ENCODE results near the gene IL12RB1. TPM values are rescaled to one million over a fixed set of nuclear protein-coding genes. Genes with fewer than 3 reads are reported as not detected.

The IL12RB1 gene
- total RNA-seq, 4 donors from 2014 or later, result 0.49 to 4.8 (median 2.2) TPM

GRCh38 chr19:18009412-18010066 lies 77.2 kb downstream of the IL12RB1 start:
- TF ChIP-seq CTCF (IDR thresholded peaks at IDR 0.05; ENCODE audit: low read depth), result no peak

Other genes with a start within 250 kb of the IL12RB1 start
- 1 to 10 TPM; 2.3 to 5.1 (median 3.9) TPM for gene JAK3, start 239.0 kb downstream of the IL12RB1 start, total RNA-seq
- 1,000 to 10,000 TPM; 1,051 to 1,626 (median 1,352) TPM for gene RPL18A, start 227.0 kb downstream of the IL12RB1 start, total RNA-seq
- gene SLC5A5, start 215.0 kb downstream of the IL12RB1 start, total RNA-seq, result not detected
- 10 to 100 TPM; 33.4 to 54.3 (median 42.7) TPM for gene CCDC124, start 153.9 kb downstream of the IL12RB1 start, total RNA-seq
- not detected for gene KCNN1, start 119.8 kb downstream of the IL12RB1 start, total RNA-seq
- 100 to 1,000 TPM in 2 of 4 donors, 10 to 100 TPM in 2; 38.5 to 140 (median 84.0) TPM for gene ARRDC2, start 78.8 kb downstream of the IL12RB1 start, total RNA-seq
- 10 to 100 TPM in 1 of 4 donors, 1 to 10 TPM in 3; 5.1 to 12.2 (median 6.8) TPM for gene MAST3, start 10.8 kb upstream of the IL12RB1 start, total RNA-seq
- 1 to 10 TPM; 4.7 to 10.0 (median 7.0) TPM for gene PIK3R2, start 66.2 kb upstream of the IL12RB1 start, total RNA-seq
- gene IFI30, start 86.9 kb upstream of the IL12RB1 start, total RNA-seq, result 100 to 1,000 TPM in 2 of 4 donors, 10 to 100 TPM in 2; 47.8 to 934 (median 110) TPM
- gene MPV17L2, start 106.3 kb upstream of the IL12RB1 start, total RNA-seq, result 10 to 100 TPM; 11.3 to 15.8 (median 13.8) TPM
- gene RAB3A, start 117.1 kb upstream of the IL12RB1 start, total RNA-seq, result under 1 TPM in 1 of 4 donors, not detected in 3; 0.51 TPM
- gene PDE4C, start 139.5 kb upstream of the IL12RB1 start, total RNA-seq, result not detected
- 1 to 10 TPM; 1.3 to 7.9 (median 3.0) TPM for gene IQCN, start 187.5 kb upstream of the IL12RB1 start, total RNA-seq
- gene JUND, start 194.7 kb upstream of the IL12RB1 start, total RNA-seq, result 100 to 1,000 TPM; 101 to 314 (median 150) TPM
- 10 to 100 TPM; 70.3 to 87.7 (median 81.4) TPM for gene LSM4, start 236.1 kb upstream of the IL12RB1 start, total RNA-seq

Data from subcutaneous adipose tissue (tissue), 4 donors.